Esophagus squamous epithelium (tissue), 5 donors: Measurements from ENCODE around the gene THOC2. TPM values are rescaled to one million over a fixed set of nuclear protein-coding genes. Genes with fewer than 3 reads are reported as not detected.

Experiments used
- DNase-seq: peaks from one replicate; lab custom pipeline; 2025; lab: John Stamatoyannopoulos, UW
- H3K27ac ChIP-seq, 4 donors: fragments of 200-600 bp; sonication (generic); one replicate each; pipeline ENCODE4 v1.5.1; 2016 to 2019; ENCODE audit warnings: mild to moderate bottlenecking in 1 of 4
- H3K27me3 ChIP-seq, 4 donors: fragments of 200-600 bp; sonication (generic); 1 replicate in 3 of 4; 2 replicates in 1 of 4; pipeline versions ENCODE4 v1.5.1 to v1.6.0; 2017 to 2021; ENCODE audit warnings: antibody characterized with exemption in 1 of 4
- H3K36me3 ChIP-seq, 3 donors: fragments of 200-600 bp; sonication (generic); one replicate each; pipeline ENCODE4 v1.5.1; 2016 to 2019
- H3K4me1 ChIP-seq, 3 donors: fragments of 200-600 bp; sonication (generic); one replicate each; pipeline ENCODE4 v1.5.1; 2017 to 2019
- H3K4me3 ChIP-seq, 4 donors: fragments of 200-600 bp; sonication (generic); 1 replicate in 3 of 4; 2 replicates in 1 of 4; pipeline ENCODE4 v1.5.1; 2016 to 2019; ENCODE audit warnings: mild to moderate bottlenecking in 2 of 4, moderate library complexity in 1 of 4
- H3K9me3 ChIP-seq, 3 donors: fragments of 200-600 bp; sonication (generic); one replicate each; pipeline ENCODE4 v1.5.1; 2016 to 2019
- POLR2A ChIP-seq, 4 donors: fragments of 450-650 bp; IDR thresholded peaks; one replicate each; pipeline ENCODE4 v1.6.1; 2017; ENCODE audit warnings: antibody characterized with exemption in 4 of 4, mild to moderate bottlenecking in 4 of 4, moderate library complexity in 3 of 4
- WGBS, 2 donors: methylation state at CpG; one replicate each; pipeline ENCODE4 v1.1.5; 2018; 5-methylcytosine and 5-hydroxymethylcytosine counted together
- intact Hi-C: fragments of 100-400 bp; cut with DNase I; formaldehyde crosslinking; loops from one replicate; pipeline ENCODE4 v1.15.0; 2022
- total RNA-seq, 4 donors: library from RNA; depleted of rRNA; stranded (reverse); fragments of >200 nt; gene quantifications; one replicate each; pipeline ENCODE4 v1.1.0, GENCODE V29; 2016
- TF ChIP-seq, protein P1 (sequence below), 6 experiments: fragments of 450-650 bp in 4 of 6; fragments of 200-600 bp in 2 of 6; sonication (generic) in 2 of 6; IDR thresholded peaks; one replicate each; pipeline ENCODE4 v1.5.1; 2016 to 2019; ENCODE audit warnings: antibody characterized with exemption in 6 of 6, mild to moderate bottlenecking in 4 of 6, moderate library complexity in 4 of 6
- donor health status: DM: yes; HTN: yes; CAD: no.

The THOC2 gene
- total RNA-seq, 4 donors from 2014 or later, result 36.4 to 108 (median 63.8) TPM

DNA sequence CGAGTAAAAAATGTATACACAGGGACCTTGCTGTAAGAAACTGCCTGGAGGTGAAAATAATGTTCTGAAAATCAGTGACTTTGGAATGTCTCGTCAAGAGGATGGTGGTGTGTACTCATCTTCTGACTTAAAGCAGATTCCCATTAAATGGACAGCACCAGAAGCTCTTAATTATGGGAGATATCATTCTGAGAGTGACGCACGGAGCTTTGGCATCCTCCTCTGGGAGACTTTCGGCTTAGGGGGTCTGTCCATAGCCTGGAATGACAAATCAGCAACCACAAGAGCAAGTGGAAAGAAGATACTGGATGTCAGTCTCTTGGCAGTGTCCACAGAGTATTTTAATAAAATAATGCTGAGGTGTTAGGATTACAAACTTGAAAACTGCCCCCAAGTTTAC lies 129.4 kb downstream of the THOC2 start:
- intact Hi-C loops, result no loop called here

DNA sequence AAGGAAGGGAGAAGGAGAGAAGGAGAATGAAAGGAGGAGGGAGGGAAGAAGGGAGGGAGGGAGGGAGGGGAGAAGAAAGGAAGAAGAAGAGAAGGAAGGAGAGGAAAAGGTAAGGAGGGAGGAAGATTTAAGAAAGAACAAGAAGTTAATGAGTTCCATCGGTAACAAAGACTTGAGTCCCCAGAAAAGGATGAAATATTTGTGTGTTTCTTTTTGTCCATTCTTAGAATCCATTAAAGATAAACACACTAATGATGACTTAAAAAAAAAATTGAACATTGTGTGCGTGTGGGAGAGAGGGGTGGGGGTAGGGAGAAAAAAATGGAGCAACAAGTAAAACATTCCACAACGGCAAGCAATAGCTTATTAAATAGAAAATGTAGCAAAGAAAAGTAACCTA lies 131.4 kb downstream of the THOC2 start:
- intact Hi-C loops, result no loop called here
- 74 to 87% methylated on average over 3 of the region's 3 CpGs for WGBS, 2 donors
- no peak for DNase-seq

More for the DNA sequence above, 129.4 kb downstream of the THOC2 start:
- no peaks in the 10 kb centered on the region for H3K27me3 ChIP-seq
- no peaks in the 10 kb centered on the region for H3K4me1 ChIP-seq
- H3K4me3 ChIP-seq, result no peak overlapping the region
- peaks cover 0 to 63% (median 0%) of the 10 kb centered on the region in 3 donors for H3K36me3 ChIP-seq
- no peak for TF ChIP-seq POLR2A (IDR thresholded peaks at IDR 0.05)
- TF ChIP-seq, protein P1, sequence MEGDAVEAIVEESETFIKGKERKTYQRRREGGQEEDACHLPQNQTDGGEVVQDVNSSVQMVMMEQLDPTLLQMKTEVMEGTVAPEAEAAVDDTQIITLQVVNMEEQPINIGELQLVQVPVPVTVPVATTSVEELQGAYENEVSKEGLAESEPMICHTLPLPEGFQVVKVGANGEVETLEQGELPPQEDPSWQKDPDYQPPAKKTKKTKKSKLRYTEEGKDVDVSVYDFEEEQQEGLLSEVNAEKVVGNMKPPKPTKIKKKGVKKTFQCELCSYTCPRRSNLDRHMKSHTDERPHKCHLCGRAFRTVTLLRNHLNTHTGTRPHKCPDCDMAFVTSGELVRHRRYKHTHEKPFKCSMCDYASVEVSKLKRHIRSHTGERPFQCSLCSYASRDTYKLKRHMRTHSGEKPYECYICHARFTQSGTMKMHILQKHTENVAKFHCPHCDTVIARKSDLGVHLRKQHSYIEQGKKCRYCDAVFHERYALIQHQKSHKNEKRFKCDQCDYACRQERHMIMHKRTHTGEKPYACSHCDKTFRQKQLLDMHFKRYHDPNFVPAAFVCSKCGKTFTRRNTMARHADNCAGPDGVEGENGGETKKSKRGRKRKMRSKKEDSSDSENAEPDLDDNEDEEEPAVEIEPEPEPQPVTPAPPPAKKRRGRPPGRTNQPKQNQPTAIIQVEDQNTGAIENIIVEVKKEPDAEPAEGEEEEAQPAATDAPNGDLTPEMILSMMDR (IDR thresholded peaks at IDR 0.05), result no peak
- no peak for DNase-seq
- H3K9me3 ChIP-seq, result no peaks in the 10 kb centered on the region
- H3K27ac ChIP-seq, result no peak overlapping the region
- WGBS, 2 donors, result 83 to 86% methylated on average over 4 to 5 of the region's 5 CpGs

GRCh38 chrX:123600181-123600580 lies 132.7 kb downstream of the THOC2 start:
- no peak for TF ChIP-seq POLR2A (IDR thresholded peaks at IDR 0.05)
- TF ChIP-seq, protein P1 (IDR thresholded peaks at IDR 0.05), result no peak
- Histone ChIP-seq H3K4me1 (no peaks in the 10 kb centered on the region), H3K36me3 (peaks cover 0 to 31% (median 0%) of the 10 kb centered on the region in 3 donors), H3K4me3 (no peak overlapping the region), H3K9me3 (no peaks in the 10 kb centered on the region), H3K27me3 (no peaks in the 10 kb centered on the region), H3K27ac (no peak overlapping the region)
- DNase-seq, result no peak
- intact Hi-C loops, result no loop called here
- WGBS, 2 donors, result 67 to 100% methylated on average over 2 of the region's 2 CpGs

More for the DNA sequence above, 131.4 kb downstream of the THOC2 start:
- no peaks in the 10 kb centered on the region for H3K9me3 ChIP-seq
- no peak overlapping the region for H3K4me3 ChIP-seq
- no peaks in the 10 kb centered on the region for H3K27me3 ChIP-seq
- H3K4me1 ChIP-seq, result no peaks in the 10 kb centered on the region
- H3K36me3 ChIP-seq, result peaks cover 0 to 43% (median 0%) of the 10 kb centered on the region in 3 donors
- TF ChIP-seq, protein P1 (IDR thresholded peaks at IDR 0.05), result no peak
- TF ChIP-seq POLR2A (IDR thresholded peaks at IDR 0.05), result no peak
- no peak overlapping the region for H3K27ac ChIP-seq

DNA sequence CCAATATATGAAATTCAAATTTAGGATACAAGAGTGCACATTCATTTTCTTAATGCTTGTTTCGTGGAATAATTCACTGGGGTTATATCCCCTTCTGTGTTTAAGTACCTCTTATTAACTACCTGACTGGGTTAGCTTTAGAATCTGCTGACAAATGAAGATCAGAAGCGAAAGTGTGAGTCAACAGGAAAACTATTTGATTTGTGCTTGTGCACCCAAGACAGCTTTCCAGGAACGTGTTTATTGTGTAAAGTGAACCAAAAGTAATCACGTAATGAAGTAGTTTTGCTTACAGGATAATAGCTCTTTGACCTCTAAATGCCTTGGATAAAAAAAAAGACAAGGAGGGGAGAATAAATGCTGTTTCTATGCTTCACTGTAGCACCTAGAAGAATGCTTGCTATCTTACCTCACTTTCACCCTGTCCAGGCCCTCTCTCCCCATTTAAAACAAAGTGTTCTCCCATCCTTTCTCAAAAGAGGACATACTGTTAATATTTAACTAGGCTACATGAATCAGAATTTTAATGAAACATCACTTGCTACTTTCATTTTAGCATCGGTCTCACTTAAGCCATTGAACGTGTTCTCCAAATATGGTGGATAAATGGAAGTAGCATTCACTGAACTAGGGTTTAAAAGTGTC lies 141.9 kb downstream of the THOC2 start:
- WGBS, 2 donors, result 23 to 44% methylated on average over 6 of the region's 6 CpGs
- TF ChIP-seq, protein P1 (IDR thresholded peaks at IDR 0.05), result no peak
- TF ChIP-seq POLR2A (IDR thresholded peaks at IDR 0.05), result no peak

DNA sequence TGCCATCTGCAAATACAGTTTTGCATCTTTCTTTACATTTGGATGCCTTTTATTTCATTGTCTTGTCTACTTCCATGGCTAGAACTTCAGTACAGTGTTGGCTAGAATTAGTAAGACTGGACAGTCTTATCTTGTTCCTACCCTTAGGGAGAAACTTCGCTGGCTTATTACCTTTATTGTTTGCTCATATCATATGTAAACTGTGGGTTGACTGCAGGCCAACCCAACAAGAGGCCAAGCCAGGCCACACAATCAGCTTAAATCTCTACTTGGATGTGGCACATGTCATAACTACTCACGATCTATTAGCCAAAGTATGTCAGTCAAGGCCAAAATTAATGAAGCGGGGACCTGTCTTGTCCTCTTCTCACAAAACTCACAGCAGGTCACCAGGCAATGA lies 144.1 kb downstream of the THOC2 start:
- intact Hi-C loops, result no loop called here
- 65 to 67% methylated on average over 3 of the region's 3 CpGs for WGBS, 2 donors
- DNase-seq, result no peak
- H3K9me3 ChIP-seq, result no peaks in the 10 kb centered on the region
- H3K36me3 ChIP-seq, result no peaks in the 10 kb centered on the region
- H3K4me1 ChIP-seq, result peaks cover 0 to 11% (median 0%) of the 10 kb centered on the region in 3 donors
- TF ChIP-seq, protein P1 (IDR thresholded peaks at IDR 0.05), result no peak
- TF ChIP-seq POLR2A (IDR thresholded peaks at IDR 0.05), result no peak
- H3K27me3 ChIP-seq, result no peaks in the 10 kb centered on the region
- no peak overlapping the region for H3K4me3 ChIP-seq
- H3K27ac ChIP-seq, result no peak overlapping the region

More for the DNA sequence above, 141.9 kb downstream of the THOC2 start:
- intact Hi-C loops, result no loop called here
- Histone ChIP-seq H3K4me3 (no peak overlapping the region), H3K4me1 (peaks cover 0 to 11% (median 0%) of the 10 kb centered on the region in 3 donors), H3K27ac (no peak overlapping the region), H3K9me3 (no peaks in the 10 kb centered on the region), H3K36me3 (no peaks in the 10 kb centered on the region), H3K27me3 (no peaks in the 10 kb centered on the region)
- no peak for DNase-seq
